Endothelial cell of umbilical vein (primary cell): ENCODE results near the gene MYORG. TPM values are rescaled to one million over a fixed set of nuclear protein-coding genes. Genes with fewer than 3 reads are reported as not detected.

Source experiments
- BruUV-seq: library from RNA; stranded (reverse); fragments of 400-500 nt; replicated peaks from 2 replicates; lab custom pipeline; 2021; lab: Mats Ljungman, UMichigan
- CTCF ChIA-PET: fragments of 300-600, 350-600 bp; sonication (Branson Sonifier 250); formaldehyde crosslinking; loops from one replicate; lab custom pipeline; 2021; ENCODE audit warnings: antibody characterized with exemption, inconsistent platforms; lab: Charles Lee
- POLR2A ChIA-PET: fragments of 300-600, 350-600 bp; sonication (Branson Sonifier 250); formaldehyde crosslinking; loops from one replicate; lab custom pipeline; 2021; ENCODE audit warnings: antibody characterized with exemption, inconsistent platforms; lab: Charles Lee
- DNase-seq: peaks from one replicate; pipeline ENCODE4 v3.0.0-alpha.2; 2011; ENCODE audit warnings: low read depth, low spot score
- FAIRE-seq: peaks from 2 replicates; lab custom pipeline; 2011; peaks lifted over from hg19 to GRCh38; lab: Jason Lieb, UNC
- H2AFZ ChIP-seq: 2 replicates; pipeline ENCODE4 v1.6.0; 2012; ENCODE audit warnings: low read depth, low read length, control low read depth, inconsistent platforms
- H3K27ac ChIP-seq: 2 replicates; pipeline ENCODE4 v1.5.1; 2011; ENCODE audit warnings: low read depth, mild to moderate bottlenecking, control low read depth, low read length, moderate library complexity; ENCODE audit not compliant: insufficient read depth
- H3K27me3 ChIP-seq, 2 experiments: 2 replicates each; pipeline versions ENCODE4 v1.6.0 to v1.6.1; 2011; ENCODE audit warnings: low read length in 2 of 2, mixed read lengths in 1 of 2; ENCODE audit not compliant: control insufficient read depth in 2 of 2, insufficient read depth in 2 of 2
- H3K36me3 ChIP-seq, 2 experiments: 2 replicates in 1 of 2; 3 replicates in 1 of 2; pipeline ENCODE4 v1.5.1; 2011; ENCODE audit warnings: low read length in 2 of 2, mild to moderate bottlenecking in 1 of 2, moderate library complexity in 1 of 2; ENCODE audit not compliant: control insufficient read depth in 2 of 2, insufficient read depth in 2 of 2; ENCODE audit errors: extremely low read depth in 1 of 2
- H3K4me1 ChIP-seq: 3 replicates; pipeline ENCODE4 v1.5.1; 2011; ENCODE audit warnings: mild to moderate bottlenecking, low read length; ENCODE audit not compliant: control insufficient read depth, insufficient read depth; ENCODE audit errors: extremely low read depth
- H3K4me2 ChIP-seq: 2 replicates; pipeline ENCODE4 v1.6.1; 2011; ENCODE audit warnings: low read length, control low read depth, mixed read lengths; ENCODE audit not compliant: insufficient read depth
- H3K4me3 ChIP-seq, 3 experiments: fragments of 200-600 bp in 1 of 3; sonication (generic), shearing (Covaris generic) in 1 of 3; replicated peaks in 1 of 3; 2 replicates each; pipeline ENCODE4 v1.5.1; 2011 to 2016; ENCODE audit warnings: control low read depth in 3 of 3, low read length in 3 of 3, mild to moderate bottlenecking in 2 of 3, inconsistent platforms in 1 of 3, low read depth in 1 of 3, moderate library complexity in 1 of 3; ENCODE audit not compliant: insufficient read depth in 1 of 3
- H3K79me2 ChIP-seq: 2 replicates; pipeline ENCODE4 v1.6.0; 2012; ENCODE audit warnings: low read length, inconsistent platforms; ENCODE audit not compliant: control insufficient read depth, insufficient read depth
- H3K9ac ChIP-seq: replicated peaks from 2 replicates; pipeline ENCODE3; 2011; ENCODE audit warnings: low read length, control low read depth; ENCODE audit not compliant: insufficient read depth; ENCODE audit errors: extremely low read depth
- H3K9me1 ChIP-seq: replicated peaks from 3 replicates; pipeline ENCODE4 v1.6.0; 2011; ENCODE audit warnings: mild to moderate bottlenecking, low read length; ENCODE audit not compliant: control insufficient read depth, insufficient read depth; ENCODE audit errors: extremely low read depth
- H3K9me3 ChIP-seq: replicated peaks from 2 replicates; pipeline ENCODE4 v1.5.1; 2012; ENCODE audit warnings: low read length, inconsistent platforms; ENCODE audit not compliant: control insufficient read depth, insufficient read depth
- H4K20me1 ChIP-seq: replicated peaks from 2 replicates; pipeline ENCODE3; 2011; ENCODE audit warnings: mild to moderate bottlenecking, low read length; ENCODE audit not compliant: control insufficient read depth, insufficient read depth; ENCODE audit errors: extremely low read depth
- EZH2 ChIP-seq: IDR thresholded peaks from 2 replicates; pipeline ENCODE4 v1.6.1; 2012; ENCODE audit warnings: borderline replicate concordance, low read depth, mild to moderate bottlenecking, moderate library complexity, low read length, inconsistent platforms; ENCODE audit not compliant: severe bottlenecking
- FOS ChIP-seq: IDR thresholded peaks from 2 replicates; pipeline ENCODE4 v1.6.1; 2011; ENCODE audit warnings: mild to moderate bottlenecking, low read length, moderate library complexity, borderline replicate concordance; ENCODE audit not compliant: insufficient read depth
- GATA2 ChIP-seq: IDR thresholded peaks from 2 replicates; pipeline ENCODE4 v1.7.0; 2011; ENCODE audit warnings: low read depth, mild to moderate bottlenecking, moderate library complexity, mixed read lengths, low read length; ENCODE audit not compliant: insufficient read length, insufficient read depth
- JUN ChIP-seq: IDR thresholded peaks from 2 replicates; pipeline ENCODE4 v1.6.1; 2011; ENCODE audit warnings: borderline replicate concordance, low read depth; ENCODE audit not compliant: insufficient read length, insufficient read depth
- MYC ChIP-seq: IDR thresholded peaks from one replicate; pipeline ENCODE4 v1.6.1; 2011; ENCODE audit warnings: mild to moderate bottlenecking, low read depth, low read length
- POLR2A ChIP-seq: IDR thresholded peaks from 2 replicates; pipeline ENCODE4 v1.6.1; 2012; ENCODE audit warnings: low read depth, mild to moderate bottlenecking, control low read depth, low read length
- POLR2AphosphoS5 ChIP-seq: IDR thresholded peaks from 2 replicates; pipeline ENCODE4 v1.6.1; 2012; ENCODE audit warnings: low read depth, mild to moderate bottlenecking, control low read depth, low read length, moderate library complexity; ENCODE audit not compliant: insufficient read depth
- dilution Hi-C: fragments of 300-500 bp; cut with MboI; formaldehyde crosslinking; loops from one replicate; pipeline ENCODE4 v1.15.0; 2019; ENCODE audit warnings: low sequenced_read_pairs; ENCODE audit not compliant: extremely low pct_ligation_motif_present
- intact Hi-C: fragments of 100-400 bp; cut with micrococcal nuclease; formaldehyde crosslinking; loops from one replicate; pipeline ENCODE4 v1.10.0; 2022
- polyA plus RNA-seq, 4 experiments: library from polyadenylated mRNA; depleted of rRNA in 3 of 4; stranded (reverse) in 3 of 4; unstranded in 1 of 4; fragments of >200 nt; gene quantifications; 2 replicates each; pipeline versions ENCODE4 v1.2.1 to v1.2.3, GENCODE V29; 2011 to 2012; ENCODE audit warnings: missing spikeins in 1 of 4
- total RNA-seq: library from RNA; stranded (reverse); gene quantifications from 2 replicates; pipeline ENCODE4 v1.2.3, GENCODE V29; 2021
- TF ChIP-seq, protein P1 (sequence below), 2 donors: IDR thresholded peaks; 1 replicate in 1 of 2; 2 replicates in 1 of 2; pipeline ENCODE4 v1.5.1; 2011; ENCODE audit warnings: low read length in 2 of 2, mild to moderate bottlenecking in 2 of 2, moderate library complexity in 2 of 2, control low read depth in 1 of 2, inconsistent platforms in 1 of 2, low read depth in 1 of 2; ENCODE audit not compliant: insufficient read depth in 1 of 2; ENCODE audit errors: extremely low read depth in 1 of 2
- TF ChIP-seq, protein P2 (sequence below): IDR thresholded peaks from 2 replicates; pipeline ENCODE4 v1.6.1; 2011; ENCODE audit not compliant: insufficient read depth, insufficient read length

The MYORG gene
- total and polyA plus RNA-seq, 2 donors (not counting 3 experiments of a cell fraction or from before 2014, with no cell fraction given): 2.8 to 7.0 TPM

- Histone ChIP-seq H3K79me2 (no peaks in the 10 kb centered on the region), H3K27me3 (peaks cover 0 to 9% of the 10 kb centered on the region in 2 experiments), H3K9ac (no peak overlapping the region), H3K9me3 (no peaks in the 10 kb centered on the region), H3K36me3 (peaks cover 0 to 3% of the 10 kb centered on the region in 2 experiments), H3K4me3 (no peak overlapping the region), H3K27ac (no peak overlapping the region), H4K20me1 (no peaks in the 10 kb centered on the region), H3K4me2 (no peak overlapping the region), H3K4me1 (no peaks in the 10 kb centered on the region), H3K9me1 (no peaks in the 10 kb centered on the region), H2AFZ (no peak overlapping the region)
- no TSS peak for BruUV-seq
- ChIA-PET CTCF (interaction anchor here (1.1 to 2.3 kb wide), 3 partner anchors 11 to 211 kb away, joined by 4 to 14 read pairs (median 4); no protein-coding TSS in a partner anchor), POLR2A (no interaction called here)
- DNase-seq (no peak), FAIRE-seq (no peak)
- intact Hi-C loops: no loop called here
- TF ChIP-seq POLR2A: no peak
- no peak for TF ChIP-seq FOS
- TF ChIP-seq, protein P1, sequence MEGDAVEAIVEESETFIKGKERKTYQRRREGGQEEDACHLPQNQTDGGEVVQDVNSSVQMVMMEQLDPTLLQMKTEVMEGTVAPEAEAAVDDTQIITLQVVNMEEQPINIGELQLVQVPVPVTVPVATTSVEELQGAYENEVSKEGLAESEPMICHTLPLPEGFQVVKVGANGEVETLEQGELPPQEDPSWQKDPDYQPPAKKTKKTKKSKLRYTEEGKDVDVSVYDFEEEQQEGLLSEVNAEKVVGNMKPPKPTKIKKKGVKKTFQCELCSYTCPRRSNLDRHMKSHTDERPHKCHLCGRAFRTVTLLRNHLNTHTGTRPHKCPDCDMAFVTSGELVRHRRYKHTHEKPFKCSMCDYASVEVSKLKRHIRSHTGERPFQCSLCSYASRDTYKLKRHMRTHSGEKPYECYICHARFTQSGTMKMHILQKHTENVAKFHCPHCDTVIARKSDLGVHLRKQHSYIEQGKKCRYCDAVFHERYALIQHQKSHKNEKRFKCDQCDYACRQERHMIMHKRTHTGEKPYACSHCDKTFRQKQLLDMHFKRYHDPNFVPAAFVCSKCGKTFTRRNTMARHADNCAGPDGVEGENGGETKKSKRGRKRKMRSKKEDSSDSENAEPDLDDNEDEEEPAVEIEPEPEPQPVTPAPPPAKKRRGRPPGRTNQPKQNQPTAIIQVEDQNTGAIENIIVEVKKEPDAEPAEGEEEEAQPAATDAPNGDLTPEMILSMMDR (IDR thresholded peaks at IDR 0.05; ENCODE audit: extremely low read depth in 1 of 2, insufficient read depth in 1 of 2, low read depth in 1 of 2, low read length in 2 of 2): no peak
- TF ChIP-seq, protein P2, sequence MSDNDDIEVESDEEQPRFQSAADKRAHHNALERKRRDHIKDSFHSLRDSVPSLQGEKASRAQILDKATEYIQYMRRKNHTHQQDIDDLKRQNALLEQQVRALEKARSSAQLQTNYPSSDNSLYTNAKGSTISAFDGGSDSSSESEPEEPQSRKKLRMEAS: no peak
- TF ChIP-seq JUN: no peak
- dilution Hi-C loops: no loop called here
These were observed 15.8 kb upstream of the MYORG start for GRCh38 chr9:34392511-34392910.

DNA sequence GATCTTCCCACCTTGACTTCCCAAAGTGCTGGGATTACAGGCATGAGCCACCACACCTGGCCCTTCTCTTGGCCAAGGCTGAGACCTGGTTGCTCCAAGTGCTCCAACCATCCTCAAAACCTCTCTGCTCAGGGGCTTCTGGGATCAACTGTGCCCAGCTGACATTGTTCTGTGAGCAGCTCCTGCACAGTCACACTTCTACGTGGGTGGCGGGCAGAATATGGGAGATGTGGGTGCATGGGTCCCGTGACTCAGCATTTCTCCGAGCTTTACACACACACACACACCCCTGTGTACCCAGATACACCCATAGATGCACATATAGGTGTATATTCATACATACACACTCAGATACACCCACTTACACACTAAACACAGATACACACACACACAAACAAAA, 10.5 kb upstream of the MYORG start:
- POLR2A ChIA-PET: no interaction called here

More for the DNA sequence above, 10.5 kb upstream of the MYORG start:
- TF ChIP-seq, protein P1 (IDR thresholded peaks at IDR 0.05; ENCODE audit: extremely low read depth in 1 of 2, insufficient read depth in 1 of 2, low read depth in 1 of 2, low read length in 2 of 2): no peak
- no peak for TF ChIP-seq GATA2
- no peak for TF ChIP-seq MYC
- no peak for TF ChIP-seq POLR2A
- TF ChIP-seq, protein P2: no peak
- no peak for TF ChIP-seq EZH2
- no peak for TF ChIP-seq POLR2AphosphoS5
- no peak for TF ChIP-seq FOS
- Histone ChIP-seq H3K4me3 (no peak overlapping the region), H3K27ac (no peak overlapping the region), H3K9ac (no peak overlapping the region), H3K36me3 (no peaks in the 10 kb centered on the region), H3K9me1 (no peaks in the 10 kb centered on the region), H3K9me3 (no peaks in the 10 kb centered on the region), H3K4me1 (no peaks in the 10 kb centered on the region), H3K79me2 (no peaks in the 10 kb centered on the region), H2AFZ (no peak overlapping the region), H3K27me3 (peaks cover 0 to 9% of the 10 kb centered on the region in 2 experiments), H4K20me1 (no peaks in the 10 kb centered on the region), H3K4me2 (no peak overlapping the region)
- BruUV-seq: no TSS peak
- no peak for DNase-seq
- no peak for FAIRE-seq
- intact Hi-C loops (no loop called here), dilution Hi-C loops (no loop called here)
- CTCF ChIA-PET: interaction anchor here (4.0 kb wide), 1 partner anchor 16 kb away, joined by 29 read pairs; no protein-coding TSS in a partner anchor
